GM23338 (cell line): Measurements from ENCODE around the gene TENM4. TPM values are rescaled to one million over a fixed set of nuclear protein-coding genes. Genes with fewer than 3 reads are reported as not detected.

Experiments used
- ATAC-seq: fragments of 200-7000 bp; cut with Tn5 transposase; 3 replicates; pipeline ENCODE4 v1.9.1; 2020
- DNase-seq: peaks from one replicate; pipeline ENCODE4 v3.0.0-alpha.2; 2015; ENCODE audit warnings: low spot score
- H2AFZ ChIP-seq: fragments of 200-600 bp; sonication (generic); 2 replicates; pipeline ENCODE4 v1.8.0; 2016; ENCODE audit warnings: antibody characterized with exemption, mild to moderate bottlenecking, moderate library complexity
- H3F3A ChIP-seq: fragments of 200-600 bp; sonication (generic); replicated peaks from 2 replicates; pipeline ENCODE4 v1.8.0; 2017; ENCODE audit warnings: antibody characterized with exemption, mixed run types, low read depth
- H3K27ac ChIP-seq: fragments of 200-600 bp; sonication (generic); 2 replicates; pipeline ENCODE4 v1.6.1; 2016; ENCODE audit warnings: low read depth
- H3K27me3 ChIP-seq: fragments of 200-600 bp; sonication (generic); 2 replicates; pipeline ENCODE4 v1.8.0; 2016; ENCODE audit warnings: mild to moderate bottlenecking, mixed run types, moderate library complexity; ENCODE audit not compliant: insufficient read depth
- H3K36me3 ChIP-seq: fragments of 200-600 bp; sonication (generic); 2 replicates; pipeline ENCODE4 v1.8.0; 2016; ENCODE audit warnings: mild to moderate bottlenecking; ENCODE audit not compliant: insufficient read depth
- H3K4me1 ChIP-seq: fragments of 200-600 bp; sonication (generic); 2 replicates; pipeline ENCODE4 v1.8.0; 2016; ENCODE audit warnings: mild to moderate bottlenecking, moderate library complexity; ENCODE audit not compliant: insufficient read depth
- H3K4me2 ChIP-seq: fragments of 200-600 bp; sonication (generic); 2 replicates; pipeline ENCODE4 v1.7.1; 2017; ENCODE audit warnings: mixed run types
- H3K4me3 ChIP-seq: fragments of 200-600 bp; sonication (generic); 2 replicates; pipeline ENCODE4 v1.6.1; 2016; ENCODE audit warnings: mixed run types
- H3K79me2 ChIP-seq: fragments of 200-600 bp; sonication (generic); replicated peaks from 2 replicates; pipeline ENCODE4 v1.8.0; 2017; ENCODE audit warnings: mild to moderate bottlenecking; ENCODE audit not compliant: insufficient read depth
- H3K9me2 ChIP-seq: fragments of 200-600 bp; sonication (generic); 2 replicates; pipeline ENCODE4 v1.8.0; 2017; ENCODE audit not compliant: insufficient read depth
- H4K20me1 ChIP-seq: fragments of 200-600 bp; sonication (generic); replicated peaks from 2 replicates; pipeline ENCODE4 v1.8.0; 2017; ENCODE audit warnings: mild to moderate bottlenecking; ENCODE audit not compliant: insufficient read depth
- H3K27ac Mint-ChIP-seq: 2 replicates; pipeline ENCODE4 v1.8.0; 2020; ENCODE audit warnings: inconsistent platforms, mild to moderate bottlenecking, moderate library complexity, mixed read lengths
- H3K27me3 Mint-ChIP-seq: 3 replicates; pipeline ENCODE4 v1.8.0; 2022; ENCODE audit warnings: low read depth, mild to moderate bottlenecking, moderate library complexity, mixed read lengths, inconsistent platforms; ENCODE audit not compliant: insufficient read depth, poor library complexity
- H3K36me3 Mint-ChIP-seq: 3 replicates; pipeline ENCODE4 v1.8.0; 2021; ENCODE audit warnings: low read depth, mild to moderate bottlenecking, inconsistent platforms, moderate library complexity, mixed read lengths
- H3K4me1 Mint-ChIP-seq: 3 replicates; pipeline ENCODE4 v1.8.0; 2020; ENCODE audit warnings: mild to moderate bottlenecking, inconsistent platforms, mixed read lengths
- H3K4me3 Mint-ChIP-seq: 3 replicates; pipeline ENCODE4 v1.8.0; 2021; ENCODE audit warnings: moderate library complexity, mild to moderate bottlenecking, inconsistent platforms, mixed read lengths
- H3K9me3 Mint-ChIP-seq: 3 replicates; pipeline ENCODE4 v1.8.0; 2020; ENCODE audit warnings: moderate library complexity, mild to moderate bottlenecking, inconsistent platforms, mixed read lengths
- CREB1 ChIP-seq: fragments of 250-450 bp; sonication (Bioruptor Pico); IDR thresholded peaks from 2 replicates; pipeline ENCODE4 v1.5.0; 2020; ENCODE audit warnings: low read depth, mild to moderate bottlenecking, moderate library complexity
- CTCF ChIP-seq, 2 experiments: fragments of 200-600 bp in 1 of 2; sonication (generic) in 1 of 2; conservative IDR thresholded peaks; 2 replicates each; pipeline versions ENCODE4 v1.5.1 to v1.6.1; 2016 to 2017; ENCODE audit warnings: antibody characterized with exemption in 2 of 2, low read depth in 2 of 2, mild to moderate bottlenecking in 2 of 2, moderate library complexity in 1 of 2
- ETS1 ChIP-seq: IDR thresholded peaks from 2 replicates; pipeline ENCODE4 v1.6.1; 2016; ENCODE audit warnings: antibody characterized with exemption
- EZH2 ChIP-seq: fragments of 200-600 bp; sonication (generic); IDR thresholded peaks from one replicate; pipeline ENCODE4 v1.8.0; 2017; ENCODE audit warnings: antibody characterized with exemption, mild to moderate bottlenecking, low read depth; ENCODE audit not compliant: unreplicated experiment
- EZH2phosphoT487 ChIP-seq: fragments of 200-600 bp; sonication (generic); IDR thresholded peaks from one replicate; pipeline ENCODE4 v1.8.1; 2018; ENCODE audit warnings: antibody characterized with exemption; ENCODE audit not compliant: unreplicated experiment
- JUNB ChIP-seq: IDR thresholded peaks from one replicate; pipeline ENCODE4 v1.6.1; 2016; ENCODE audit warnings: antibody characterized with exemption; ENCODE audit not compliant: unreplicated experiment
- POLR2AphosphoS5 ChIP-seq: IDR thresholded peaks from 2 replicates; pipeline ENCODE4 v1.6.1; 2016; ENCODE audit warnings: antibody characterized with exemption, low read depth
- REST ChIP-seq: IDR thresholded peaks from one replicate; pipeline ENCODE4 v1.6.1; 2018; ENCODE audit warnings: antibody characterized with exemption; ENCODE audit not compliant: unreplicated experiment
- ZNF331 ChIP-seq: fragments of 250-450 bp; sonication (Bioruptor Pico); IDR thresholded peaks from 2 replicates; pipeline ENCODE4 v1.5.0; 2020; ENCODE audit warnings: low read depth, mild to moderate bottlenecking, moderate library complexity
- ZNF462 ChIP-seq: fragments of 250-450 bp; sonication (Bioruptor Pico); IDR thresholded peaks from 2 replicates; pipeline ENCODE4 v1.5.0; 2020; ENCODE audit warnings: mild to moderate bottlenecking, moderate library complexity
- polyA plus RNA-seq: library from polyadenylated mRNA; unstranded; fragments of >200 nt; fragmentation: Nextera tagmentation; extraction: Ambion mirVana; gene quantifications from 2 replicates; pipeline ENCODE4 v1.2.1, GENCODE V29; 2016
- total RNA-seq: library from RNA; depleted of rRNA; stranded (reverse); fragments of >200 nt; shearing (Covaris generic); gene quantifications from 2 replicates; pipeline ENCODE4 v1.2.3, GENCODE V29; 2014

The TENM4 gene
- total and polyA plus RNA-seq, 2 experiments from 2014 or later, result 7.3 TPM

- Histone ChIP-seq H2AFZ (no peak overlapping the region), H3K27ac (no peak overlapping the region), H3K36me3 (no peaks in the 10 kb centered on the region), H3K79me2 (no peaks in the 10 kb centered on the region), H3K27me3 (no peaks in the 10 kb centered on the region), H3K4me2 (no peak overlapping the region), H3F3A (no peaks in the 10 kb centered on the region), H4K20me1 (no peaks in the 10 kb centered on the region), H3K4me1 (no peaks in the 10 kb centered on the region), H3K4me3 (no peak overlapping the region), H3K9me2 (no peaks in the 10 kb centered on the region)
- TF ChIP-seq ETS1, result no peak
- TF ChIP-seq EZH2, result no peak
- TF ChIP-seq CREB1 (CRISPR knock-in tag), result no peak
- no peak for TF ChIP-seq JUNB
- no peak for TF ChIP-seq CTCF (conservative IDR thresholded peaks at IDR 0.05; ENCODE audit: low read depth in 2 of 2)
- no peak for TF ChIP-seq EZH2phosphoT487
- no peak for TF ChIP-seq REST
- TF ChIP-seq POLR2AphosphoS5, result no peak
- no peak for TF ChIP-seq ZNF331 (CRISPR knock-in tag)
- H3K4me1 Mint-ChIP-seq, result peaks cover 6% of the 10 kb centered on the region
- ATAC-seq (no peak), DNase-seq (no peak)
- H3K27ac Mint-ChIP-seq, result no peak overlapping the region
- no peaks in the 10 kb centered on the region for H3K9me3 Mint-ChIP-seq
- no peaks in the 10 kb centered on the region for H3K27me3 Mint-ChIP-seq
- no peak overlapping the region for H3K4me3 Mint-ChIP-seq
- H3K36me3 Mint-ChIP-seq, result no peaks in the 10 kb centered on the region
These were observed 203.1 kb downstream of the TENM4 start for GRCh38 chr11:79237703-79238102.

GRCh38 chr11:79237091-79237490, 203.7 kb downstream of the TENM4 start:
- DNase-seq, result no peak
- H3K27me3 Mint-ChIP-seq, result no peaks in the 10 kb centered on the region
- no peak overlapping the region for H3K4me3 ChIP-seq
- no peak overlapping the region for H3K27ac ChIP-seq
- H3K4me1 ChIP-seq, result no peaks in the 10 kb centered on the region
- H3K36me3 Mint-ChIP-seq, result no peaks in the 10 kb centered on the region
- no peaks in the 10 kb centered on the region for H3F3A ChIP-seq
- H3K27me3 ChIP-seq, result no peaks in the 10 kb centered on the region
- no peak overlapping the region for H3K27ac Mint-ChIP-seq
- no peaks in the 10 kb centered on the region for H3K9me3 Mint-ChIP-seq
- peaks cover 4% of the 10 kb centered on the region; the same call in 2 of the 3 replicates for H3K4me1 Mint-ChIP-seq
- no peaks in the 10 kb centered on the region for H4K20me1 ChIP-seq
- no peak overlapping the region for H2AFZ ChIP-seq
- ATAC-seq, result no peak
- H3K79me2 ChIP-seq, result no peaks in the 10 kb centered on the region
- no peak overlapping the region for H3K4me3 Mint-ChIP-seq
- H3K36me3 ChIP-seq, result no peaks in the 10 kb centered on the region
- no peaks in the 10 kb centered on the region for H3K9me2 ChIP-seq
- no peak overlapping the region for H3K4me2 ChIP-seq
- no peak for TF ChIP-seq ZNF462 (CRISPR knock-in tag)
